Measurements from ENCODE around the gene KDELR3. TPM values are rescaled to one million over a fixed set of nuclear protein-coding genes. Genes with fewer than 3 reads are reported as not detected.

Gene KDELR3
- total and polyA plus RNA-seq, 10 of the 15 experiments (the other 5 are each of a cell fraction or from before 2014, with no cell fraction given): 0.15 to 0.98 (median 0.25) TPM; not detected in 1

DNA sequence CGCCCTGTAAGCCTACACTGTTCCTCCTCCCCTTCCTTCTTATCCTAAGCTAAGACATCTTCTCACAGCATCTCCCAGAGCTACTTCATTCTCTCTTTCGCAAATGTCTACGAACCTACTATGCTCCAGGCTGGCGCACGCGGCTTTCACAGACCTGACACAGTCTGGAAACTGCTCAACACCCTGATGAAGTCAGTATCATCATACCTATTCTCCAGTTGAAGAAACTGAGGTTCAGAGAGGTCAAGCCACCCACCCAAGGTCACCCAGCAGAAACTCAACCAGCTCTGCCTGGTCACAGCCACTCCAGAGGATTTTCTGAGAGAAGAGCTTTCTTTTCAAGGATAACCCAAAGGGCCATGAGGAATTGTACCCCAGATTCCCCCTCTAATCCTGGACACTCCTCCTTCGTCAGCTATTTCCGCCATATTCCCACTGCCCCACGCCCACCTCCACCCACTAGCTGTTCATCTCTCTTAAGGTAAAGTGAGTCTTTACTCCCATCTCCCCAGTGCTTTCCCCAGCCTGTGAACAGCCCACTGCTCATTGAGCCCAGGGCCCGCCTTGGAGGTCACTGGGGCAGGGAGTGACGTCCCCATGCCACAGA lies 14.7 kb upstream of the KDELR3 start:
- Histone ChIP-seq H3K36me3 (ENCODE audit: control insufficient read depth in 2 of 2, insufficient read depth in 2 of 2, low read length in 1 of 2) (no peaks in the 10 kb centered on the region), H3K27me3 (replicated peaks in 1 of 2; ENCODE audit: control insufficient read depth in 2 of 2, insufficient read depth in 2 of 2, low read length in 1 of 2) (peaks cover 13 to 14% of the 10 kb centered on the region in 2 experiments), H4K20me1 (ENCODE audit: control insufficient read depth, insufficient read depth) (peaks cover 3% of the 10 kb centered on the region; the same call in 1 of the 2 replicates), H3K4me1 (ENCODE audit: control insufficient read depth, insufficient read depth, low read length) (peaks cover 6% of the 10 kb centered on the region; the same call in 1 of the 2 replicates), H3K27ac (ENCODE audit: control insufficient read depth, insufficient read depth) (no peak overlapping the region), H2AFZ (ENCODE audit: control insufficient read depth, low read depth, low read length) (no peak overlapping the region), H3K9ac (ENCODE audit: control insufficient read depth, insufficient read depth, low read length) (no peak overlapping the region), H3K79me2 (ENCODE audit: control insufficient read depth, insufficient read depth, low read length) (no peaks in the 10 kb centered on the region), H3K4me3 (no peak overlapping the region), H3K9me3 (replicated peaks; ENCODE audit: control insufficient read depth, insufficient read depth, low read length) (no peaks in the 10 kb centered on the region), H3K4me2 (ENCODE audit: control insufficient read depth, insufficient read depth) (no peak overlapping the region)
- no peak for ATAC-seq
- SMC1A ChIA-PET (ENCODE audit: uncharacterized antibody, unreplicated experiment): no interaction called here
- WGBS (ENCODE audit: insufficient coverage, insufficient replicate concordance, low lambda C conversion rate, missing lambda C conversion rate): 76% methylated on average over 10 of the region's 11 CpGs
- no peak for FAIRE-seq
- POLR2A ChIA-PET: interaction anchor here (0.5 kb wide), 1 partner anchor 31 kb away, joined by 4 read pairs; no protein-coding TSS in a partner anchor
- no peak for TF ChIP-seq FOXM1 (IDR thresholded peaks at IDR 0.05; ENCODE audit: low read depth, low read length)
- no peak for TF ChIP-seq TAF1 (IDR thresholded peaks at IDR 0.05; ENCODE audit: borderline replicate concordance, low read depth, low read length)
- TF ChIP-seq, protein P1, sequence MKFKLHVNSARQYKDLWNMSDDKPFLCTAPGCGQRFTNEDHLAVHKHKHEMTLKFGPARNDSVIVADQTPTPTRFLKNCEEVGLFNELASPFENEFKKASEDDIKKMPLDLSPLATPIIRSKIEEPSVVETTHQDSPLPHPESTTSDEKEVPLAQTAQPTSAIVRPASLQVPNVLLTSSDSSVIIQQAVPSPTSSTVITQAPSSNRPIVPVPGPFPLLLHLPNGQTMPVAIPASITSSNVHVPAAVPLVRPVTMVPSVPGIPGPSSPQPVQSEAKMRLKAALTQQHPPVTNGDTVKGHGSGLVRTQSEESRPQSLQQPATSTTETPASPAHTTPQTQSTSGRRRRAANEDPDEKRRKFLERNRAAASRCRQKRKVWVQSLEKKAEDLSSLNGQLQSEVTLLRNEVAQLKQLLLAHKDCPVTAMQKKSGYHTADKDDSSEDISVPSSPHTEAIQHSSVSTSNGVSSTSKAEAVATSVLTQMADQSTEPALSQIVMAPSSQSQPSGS (IDR thresholded peaks at IDR 0.05; ENCODE audit: low read length): no peak
- no peak for TF ChIP-seq EGR1 (IDR thresholded peaks at IDR 0.05; ENCODE audit: borderline replicate concordance in 1 of 2, low read depth in 2 of 2, low read length in 2 of 2)
- no peak for TF ChIP-seq SREBF1 (IDR thresholded peaks at IDR 0.05; ENCODE audit: low read length)
- TF ChIP-seq BCL11A (IDR thresholded peaks at IDR 0.05; ENCODE audit: low read depth, low read length): no peak
- TF ChIP-seq TCF7 (IDR thresholded peaks at IDR 0.05; ENCODE audit: borderline replicate concordance): no peak
- TF ChIP-seq, protein P2, sequence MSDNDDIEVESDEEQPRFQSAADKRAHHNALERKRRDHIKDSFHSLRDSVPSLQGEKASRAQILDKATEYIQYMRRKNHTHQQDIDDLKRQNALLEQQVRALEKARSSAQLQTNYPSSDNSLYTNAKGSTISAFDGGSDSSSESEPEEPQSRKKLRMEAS (IDR thresholded peaks at IDR 0.05; ENCODE audit: low read depth, low read length): no peak
- no peak for TF ChIP-seq RCOR1 (conservative IDR thresholded peaks at IDR 0.05; ENCODE audit: low read depth, low read length)
- TF ChIP-seq SIX5 (IDR thresholded peaks at IDR 0.05; ENCODE audit: low read depth, low read length, severe bottlenecking): no peak
- TF ChIP-seq RAD51 (IDR thresholded peaks at IDR 0.05): no peak
- TF ChIP-seq KDM1A (IDR thresholded peaks at IDR 0.05; ENCODE audit: borderline replicate concordance): no peak
- TF ChIP-seq, protein P3, sequence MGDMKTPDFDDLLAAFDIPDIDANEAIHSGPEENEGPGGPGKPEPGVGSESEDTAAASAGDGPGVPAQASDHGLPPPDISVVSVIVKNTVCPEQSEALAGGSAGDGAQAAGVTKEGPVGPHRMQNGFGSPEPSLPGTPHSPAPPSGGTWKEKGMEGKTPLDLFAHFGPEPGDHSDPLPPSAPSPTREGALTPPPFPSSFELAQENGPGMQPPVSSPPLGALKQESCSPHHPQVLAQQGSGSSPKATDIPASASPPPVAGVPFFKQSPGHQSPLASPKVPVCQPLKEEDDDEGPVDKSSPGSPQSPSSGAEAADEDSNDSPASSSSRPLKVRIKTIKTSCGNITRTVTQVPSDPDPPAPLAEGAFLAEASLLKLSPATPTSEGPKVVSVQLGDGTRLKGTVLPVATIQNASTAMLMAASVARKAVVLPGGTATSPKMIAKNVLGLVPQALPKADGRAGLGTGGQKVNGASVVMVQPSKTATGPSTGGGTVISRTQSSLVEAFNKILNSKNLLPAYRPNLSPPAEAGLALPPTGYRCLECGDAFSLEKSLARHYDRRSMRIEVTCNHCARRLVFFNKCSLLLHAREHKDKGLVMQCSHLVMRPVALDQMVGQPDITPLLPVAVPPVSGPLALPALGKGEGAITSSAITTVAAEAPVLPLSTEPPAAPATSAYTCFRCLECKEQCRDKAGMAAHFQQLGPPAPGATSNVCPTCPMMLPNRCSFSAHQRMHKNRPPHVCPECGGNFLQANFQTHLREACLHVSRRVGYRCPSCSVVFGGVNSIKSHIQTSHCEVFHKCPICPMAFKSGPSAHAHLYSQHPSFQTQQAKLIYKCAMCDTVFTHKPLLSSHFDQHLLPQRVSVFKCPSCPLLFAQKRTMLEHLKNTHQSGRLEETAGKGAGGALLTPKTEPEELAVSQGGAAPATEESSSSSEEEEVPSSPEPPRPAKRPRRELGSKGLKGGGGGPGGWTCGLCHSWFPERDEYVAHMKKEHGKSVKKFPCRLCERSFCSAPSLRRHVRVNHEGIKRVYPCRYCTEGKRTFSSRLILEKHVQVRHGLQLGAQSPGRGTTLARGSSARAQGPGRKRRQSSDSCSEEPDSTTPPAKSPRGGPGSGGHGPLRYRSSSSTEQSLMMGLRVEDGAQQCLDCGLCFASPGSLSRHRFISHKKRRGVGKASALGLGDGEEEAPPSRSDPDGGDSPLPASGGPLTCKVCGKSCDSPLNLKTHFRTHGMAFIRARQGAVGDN (IDR thresholded peaks at IDR 0.05): no peak
- CTCF ChIA-PET: interaction anchor here (0.6 kb wide), 1 partner anchor 125 kb away, joined by 3 read pairs; no protein-coding TSS in a partner anchor
- in situ Hi-C loops (cut with MboI): no loop called here
- no peak for DNase-seq (ENCODE audit: low read depth, low spot score)
- no TSS peak for BruUV-seq (replicated peaks)
- RAD21 ChIA-PET (ENCODE audit: unreplicated experiment): interaction anchor here (0.6 to 0.7 kb wide), 3 partner anchors 25 to 178 kb away, joined by 3 to 5 read pairs (median 3); no protein-coding TSS in a partner anchor
- intact Hi-C loops (cut with micrococcal nuclease; ENCODE audit: unreplicated experiment): no loop called here
